Keratinocyte (primary cell): Measurements from ENCODE around the gene MYBPH. TPM values are rescaled to one million over a fixed set of nuclear protein-coding genes. Genes with fewer than 3 reads are reported as not detected.

Source experiments
- DNase-seq: peaks from one replicate; pipeline ENCODE4 v3.0.0-alpha.2; 2011; ENCODE audit warnings: low read depth, missing footprints, low spot score
- FAIRE-seq: peaks from 2 replicates; lab custom pipeline; 2011; peaks lifted over from hg19 to GRCh38; lab: Jason Lieb, UNC
- H2AFZ ChIP-seq: 2 replicates; pipeline ENCODE4 v1.6.0; 2012; ENCODE audit warnings: low read length, control low read depth, inconsistent platforms; ENCODE audit not compliant: control insufficient read depth
- H3K27ac ChIP-seq: 2 replicates; pipeline ENCODE4 v1.5.1; 2011; ENCODE audit warnings: low read length; ENCODE audit not compliant: control insufficient read depth, insufficient read depth
- H3K27me3 ChIP-seq: 3 replicates; pipeline ENCODE4 v1.6.0; 2011; ENCODE audit warnings: low read length; ENCODE audit not compliant: control insufficient read depth, insufficient read depth; ENCODE audit errors: extremely low read depth
- H3K36me3 ChIP-seq, 2 experiments: 2 replicates in 1 of 2; 3 replicates in 1 of 2; pipeline ENCODE4 v1.5.1; 2011; ENCODE audit warnings: low read length in 2 of 2, mild to moderate bottlenecking in 1 of 2; ENCODE audit not compliant: control insufficient read depth in 2 of 2, insufficient read depth in 2 of 2; ENCODE audit errors: extremely low read depth in 1 of 2
- H3K4me1 ChIP-seq: 3 replicates; pipeline ENCODE4 v1.5.1; 2011; ENCODE audit warnings: low read length; ENCODE audit not compliant: control insufficient read depth, insufficient read depth; ENCODE audit errors: extremely low read depth
- H3K4me2 ChIP-seq: 3 replicates; pipeline ENCODE4 v1.6.0; 2011; ENCODE audit warnings: low read depth, low read length; ENCODE audit not compliant: control insufficient read depth, insufficient read depth; ENCODE audit errors: extremely low read depth
- H3K4me3 ChIP-seq, 3 experiments: fragments of 200-600 bp in 1 of 3; sonication (generic) in 1 of 3; 2 replicates in 2 of 3; 3 replicates in 1 of 3; pipeline ENCODE4 v1.5.1; 2011 to 2016; ENCODE audit warnings: low read length in 3 of 3, mild to moderate bottlenecking in 3 of 3, control low read depth in 2 of 3, inconsistent platforms in 1 of 3, low read depth in 1 of 3, mixed read lengths in 1 of 3, mixed run types in 1 of 3, moderate library complexity in 1 of 3; ENCODE audit not compliant: control insufficient read depth in 2 of 3, insufficient read depth in 2 of 3; ENCODE audit errors: extremely low read depth in 1 of 3
- H3K79me2 ChIP-seq: 2 replicates; pipeline ENCODE4 v1.6.0; 2012; ENCODE audit warnings: low read length; ENCODE audit not compliant: control insufficient read depth, insufficient read depth
- H3K9ac ChIP-seq: 3 replicates; pipeline ENCODE4 v1.6.0; 2011; ENCODE audit warnings: low read length; ENCODE audit not compliant: control insufficient read depth, insufficient read depth; ENCODE audit errors: extremely low read depth
- H3K9me1 ChIP-seq: 3 replicates; pipeline ENCODE4 v1.6.0; 2011; ENCODE audit warnings: low read length; ENCODE audit not compliant: control insufficient read depth, insufficient read depth; ENCODE audit errors: extremely low read depth
- H3K9me3 ChIP-seq: 2 replicates; pipeline ENCODE4 v1.5.1; 2012; ENCODE audit warnings: low read depth, low read length; ENCODE audit not compliant: control insufficient read depth
- H4K20me1 ChIP-seq: 3 replicates; pipeline ENCODE4 v1.6.0; 2011; ENCODE audit warnings: low read length; ENCODE audit not compliant: control insufficient read depth, insufficient read depth; ENCODE audit errors: extremely low read depth
- EZH2 ChIP-seq: IDR thresholded peaks from one replicate; pipeline ENCODE4 v1.6.1; 2012; ENCODE audit warnings: inconsistent platforms, mild to moderate bottlenecking, low read length, moderate library complexity
- dilution Hi-C: fragments of 300-500 bp; cut with MboI; formaldehyde crosslinking; loops from one replicate; pipeline ENCODE4 v1.7.0; 2020; ENCODE audit warnings: low sequenced_read_pairs; ENCODE audit not compliant: extremely low pct_ligation_motif_present
- polyA plus RNA-seq, 5 experiments: library from polyadenylated mRNA; depleted of rRNA in 3 of 5; stranded (reverse) in 3 of 5; stranded (forward) in 1 of 5; unstranded in 1 of 5; fragments of >200 nt; gene quantifications; 1 replicate in 1 of 5; 2 replicates in 3 of 5; 3 replicates in 1 of 5; pipeline versions ENCODE4 v1.2.1 to v1.2.3, GENCODE V29; 2011 to 2012; ENCODE audit warnings: missing spikeins in 2 of 5, low read depth in 1 of 5, low replicate concordance in 1 of 5
- TF ChIP-seq, protein P1 (sequence below), 3 experiments: IDR thresholded peaks in 1 of 3; conservative IDR thresholded peaks in 1 of 3; optimal IDR thresholded peaks in 1 of 3; 2 replicates in 2 of 3; 3 replicates in 1 of 3; pipeline versions ENCODE3 to v1.5.1; 2011; ENCODE audit warnings: low read length in 3 of 3, mild to moderate bottlenecking in 3 of 3, moderate library complexity in 2 of 3, control low read depth in 1 of 3, inconsistent platforms in 1 of 3; ENCODE audit not compliant: insufficient read depth in 2 of 3; ENCODE audit errors: extremely low read depth in 1 of 3

Gene MYBPH
- polyA plus RNA-seq, 1 donor (not counting 4 experiments of a cell fraction or from before 2014, with no cell fraction given), result not detected

DNA sequence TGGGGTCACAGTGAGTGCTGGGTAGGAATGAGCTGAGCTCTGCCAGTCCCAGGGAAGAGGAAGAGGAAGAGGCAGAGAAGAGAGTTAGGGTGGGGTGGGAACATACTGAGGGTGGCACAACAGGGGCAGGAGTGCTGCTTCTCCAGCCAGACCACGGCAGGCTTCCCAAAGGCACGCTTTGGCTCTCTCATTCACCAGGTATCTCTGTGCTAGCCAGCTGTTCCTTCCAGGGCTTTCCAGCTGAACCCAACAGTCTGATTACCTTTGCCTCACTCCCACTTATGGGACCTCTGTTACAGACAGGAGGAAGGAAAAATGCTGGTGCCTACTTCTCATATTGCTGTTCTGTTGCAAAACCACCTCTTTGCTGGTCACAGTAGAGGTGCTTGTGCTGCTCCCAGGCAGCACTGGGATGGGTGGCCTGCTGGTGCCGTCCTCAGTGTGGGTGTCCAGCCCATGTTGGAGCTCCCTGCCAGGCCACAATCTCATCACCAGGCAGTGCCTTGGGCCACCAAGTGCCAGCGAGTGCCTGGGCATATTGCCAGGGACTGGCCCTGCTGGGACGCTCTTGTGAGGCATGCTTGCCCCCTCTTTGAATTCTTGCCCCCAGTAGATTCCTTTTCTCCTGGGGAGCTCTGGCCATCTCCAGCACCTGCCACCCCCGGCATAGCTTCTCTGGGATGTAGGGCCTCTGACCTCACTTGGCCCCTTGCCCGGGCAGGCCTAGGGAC, 46.0 kb downstream of the MYBPH start:
- no peak overlapping the region for H3K4me2 ChIP-seq
- H3K9me1 ChIP-seq, result no peaks in the 10 kb centered on the region
- H3K79me2 ChIP-seq, result no peaks in the 10 kb centered on the region
- H3K9ac ChIP-seq, result no peak overlapping the region
- no peaks in the 10 kb centered on the region for H3K9me3 ChIP-seq
- FAIRE-seq (no peak), DNase-seq (no peak)
- H3K4me1 ChIP-seq, result peaks cover 5% of the 10 kb centered on the region
- no peak overlapping the region for H2AFZ ChIP-seq
- peaks cover 44% of the 10 kb centered on the region for H3K27me3 ChIP-seq
- no peak overlapping the region for H3K27ac ChIP-seq
- dilution Hi-C loops, result no loop called here
- TF ChIP-seq EZH2, result no peak
- TF ChIP-seq, protein P1, sequence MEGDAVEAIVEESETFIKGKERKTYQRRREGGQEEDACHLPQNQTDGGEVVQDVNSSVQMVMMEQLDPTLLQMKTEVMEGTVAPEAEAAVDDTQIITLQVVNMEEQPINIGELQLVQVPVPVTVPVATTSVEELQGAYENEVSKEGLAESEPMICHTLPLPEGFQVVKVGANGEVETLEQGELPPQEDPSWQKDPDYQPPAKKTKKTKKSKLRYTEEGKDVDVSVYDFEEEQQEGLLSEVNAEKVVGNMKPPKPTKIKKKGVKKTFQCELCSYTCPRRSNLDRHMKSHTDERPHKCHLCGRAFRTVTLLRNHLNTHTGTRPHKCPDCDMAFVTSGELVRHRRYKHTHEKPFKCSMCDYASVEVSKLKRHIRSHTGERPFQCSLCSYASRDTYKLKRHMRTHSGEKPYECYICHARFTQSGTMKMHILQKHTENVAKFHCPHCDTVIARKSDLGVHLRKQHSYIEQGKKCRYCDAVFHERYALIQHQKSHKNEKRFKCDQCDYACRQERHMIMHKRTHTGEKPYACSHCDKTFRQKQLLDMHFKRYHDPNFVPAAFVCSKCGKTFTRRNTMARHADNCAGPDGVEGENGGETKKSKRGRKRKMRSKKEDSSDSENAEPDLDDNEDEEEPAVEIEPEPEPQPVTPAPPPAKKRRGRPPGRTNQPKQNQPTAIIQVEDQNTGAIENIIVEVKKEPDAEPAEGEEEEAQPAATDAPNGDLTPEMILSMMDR (optimal IDR thresholded peaks at IDR 0.05 in 1 of 3, IDR thresholded peaks at IDR 0.05 in 1 of 3, conservative IDR thresholded peaks at IDR 0.05 in 1 of 3; ENCODE audit: extremely low read depth in 1 of 3, insufficient read depth in 2 of 3, low read length in 3 of 3), result no peak
- H3K4me3 ChIP-seq, result no peak overlapping the region
- no peaks in the 10 kb centered on the region for H3K36me3 ChIP-seq
- H4K20me1 ChIP-seq, result no peaks in the 10 kb centered on the region

DNA sequence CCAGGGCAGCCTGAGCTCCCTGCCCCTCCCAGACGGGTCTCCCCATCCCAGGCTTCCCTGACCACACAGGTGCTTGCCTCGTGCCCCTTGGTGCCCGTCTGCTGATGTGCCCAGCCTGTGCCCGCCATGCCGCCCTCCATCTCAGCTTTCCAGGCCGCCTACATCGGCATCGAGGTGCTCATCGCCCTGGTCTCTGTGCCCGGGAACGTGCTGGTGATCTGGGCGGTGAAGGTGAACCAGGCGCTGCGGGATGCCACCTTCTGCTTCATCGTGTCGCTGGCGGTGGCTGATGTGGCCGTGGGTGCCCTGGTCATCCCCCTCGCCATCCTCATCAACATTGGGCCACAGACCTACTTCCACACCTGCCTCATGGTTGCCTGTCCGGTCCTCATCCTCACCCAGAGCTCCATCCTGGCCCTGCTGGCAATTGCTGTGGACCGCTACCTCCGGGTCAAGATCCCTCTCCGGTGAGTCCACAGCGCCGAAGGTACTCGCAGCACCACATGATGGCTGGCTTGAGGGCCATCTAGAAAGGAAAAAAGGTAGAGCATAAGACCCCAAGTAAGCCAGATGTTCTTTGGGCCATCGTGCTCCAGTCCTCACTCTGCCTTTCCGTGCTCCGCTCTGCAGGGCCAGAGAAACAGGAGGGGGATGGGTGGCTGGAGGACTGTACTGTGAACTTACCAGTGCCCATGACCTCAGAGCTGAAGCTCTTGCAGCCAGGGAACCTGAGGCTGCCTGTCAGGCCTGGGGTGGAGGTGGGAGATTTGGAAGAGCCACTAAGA, 46.7 kb downstream of the MYBPH start:
- Histone ChIP-seq H3K27me3 (peaks cover 52% of the 10 kb centered on the region), H3K4me3 (no peak overlapping the region), H3K9me1 (no peaks in the 10 kb centered on the region), H3K4me2 (no peak overlapping the region), H4K20me1 (no peaks in the 10 kb centered on the region), H3K27ac (no peak overlapping the region), H2AFZ (no peak overlapping the region), H3K79me2 (no peaks in the 10 kb centered on the region), H3K9ac (no peak overlapping the region), H3K36me3 (no peaks in the 10 kb centered on the region), H3K4me1 (peaks cover 5% of the 10 kb centered on the region), H3K9me3 (no peaks in the 10 kb centered on the region)
- TF ChIP-seq, protein P1 (optimal IDR thresholded peaks at IDR 0.05 in 1 of 3, IDR thresholded peaks at IDR 0.05 in 1 of 3, conservative IDR thresholded peaks at IDR 0.05 in 1 of 3; ENCODE audit: extremely low read depth in 1 of 3, insufficient read depth in 2 of 3, low read length in 3 of 3), result no peak
- no peak for TF ChIP-seq EZH2
- no peak for DNase-seq
- no peak for FAIRE-seq
- dilution Hi-C loops, result no loop called here
